GM23338 (cell line): ENCODE results near the gene WSCD2. TPM values are rescaled to one million over a fixed set of nuclear protein-coding genes. Genes with fewer than 3 reads are reported as not detected.

Source experiments
- ATAC-seq: fragments of 200-7000 bp; cut with Tn5 transposase; 3 replicates; pipeline ENCODE4 v1.9.1; 2020
- DNase-seq: peaks from one replicate; pipeline ENCODE4 v3.0.0-alpha.2; 2015; ENCODE audit warnings: low spot score
- H2AFZ ChIP-seq: fragments of 200-600 bp; sonication (generic); 2 replicates; pipeline ENCODE4 v1.8.0; 2016; ENCODE audit warnings: antibody characterized with exemption, mild to moderate bottlenecking, moderate library complexity
- H3F3A ChIP-seq: fragments of 200-600 bp; sonication (generic); replicated peaks from 2 replicates; pipeline ENCODE4 v1.8.0; 2017; ENCODE audit warnings: antibody characterized with exemption, mixed run types, low read depth
- H3K27ac ChIP-seq: fragments of 200-600 bp; sonication (generic); 2 replicates; pipeline ENCODE4 v1.6.1; 2016; ENCODE audit warnings: low read depth
- H3K27me3 ChIP-seq: fragments of 200-600 bp; sonication (generic); 2 replicates; pipeline ENCODE4 v1.8.0; 2016; ENCODE audit warnings: mild to moderate bottlenecking, mixed run types, moderate library complexity; ENCODE audit not compliant: insufficient read depth
- H3K36me3 ChIP-seq: fragments of 200-600 bp; sonication (generic); 2 replicates; pipeline ENCODE4 v1.8.0; 2016; ENCODE audit warnings: mild to moderate bottlenecking; ENCODE audit not compliant: insufficient read depth
- H3K4me1 ChIP-seq: fragments of 200-600 bp; sonication (generic); 2 replicates; pipeline ENCODE4 v1.8.0; 2016; ENCODE audit warnings: mild to moderate bottlenecking, moderate library complexity; ENCODE audit not compliant: insufficient read depth
- H3K4me2 ChIP-seq: fragments of 200-600 bp; sonication (generic); 2 replicates; pipeline ENCODE4 v1.7.1; 2017; ENCODE audit warnings: mixed run types
- H3K4me3 ChIP-seq: fragments of 200-600 bp; sonication (generic); 2 replicates; pipeline ENCODE4 v1.6.1; 2016; ENCODE audit warnings: mixed run types
- H3K79me2 ChIP-seq: fragments of 200-600 bp; sonication (generic); replicated peaks from 2 replicates; pipeline ENCODE4 v1.8.0; 2017; ENCODE audit warnings: mild to moderate bottlenecking; ENCODE audit not compliant: insufficient read depth
- H3K9me2 ChIP-seq: fragments of 200-600 bp; sonication (generic); 2 replicates; pipeline ENCODE4 v1.8.0; 2017; ENCODE audit not compliant: insufficient read depth
- H4K20me1 ChIP-seq: fragments of 200-600 bp; sonication (generic); replicated peaks from 2 replicates; pipeline ENCODE4 v1.8.0; 2017; ENCODE audit warnings: mild to moderate bottlenecking; ENCODE audit not compliant: insufficient read depth
- H3K27ac Mint-ChIP-seq: 2 replicates; pipeline ENCODE4 v1.8.0; 2020; ENCODE audit warnings: inconsistent platforms, mild to moderate bottlenecking, moderate library complexity, mixed read lengths
- H3K27me3 Mint-ChIP-seq: 3 replicates; pipeline ENCODE4 v1.8.0; 2022; ENCODE audit warnings: low read depth, mild to moderate bottlenecking, moderate library complexity, mixed read lengths, inconsistent platforms; ENCODE audit not compliant: insufficient read depth, poor library complexity
- H3K36me3 Mint-ChIP-seq: 3 replicates; pipeline ENCODE4 v1.8.0; 2021; ENCODE audit warnings: low read depth, mild to moderate bottlenecking, inconsistent platforms, moderate library complexity, mixed read lengths
- H3K4me1 Mint-ChIP-seq: 3 replicates; pipeline ENCODE4 v1.8.0; 2020; ENCODE audit warnings: mild to moderate bottlenecking, inconsistent platforms, mixed read lengths
- H3K4me3 Mint-ChIP-seq: 3 replicates; pipeline ENCODE4 v1.8.0; 2021; ENCODE audit warnings: moderate library complexity, mild to moderate bottlenecking, inconsistent platforms, mixed read lengths
- H3K9me3 Mint-ChIP-seq: 3 replicates; pipeline ENCODE4 v1.8.0; 2020; ENCODE audit warnings: moderate library complexity, mild to moderate bottlenecking, inconsistent platforms, mixed read lengths
- CREB1 ChIP-seq: fragments of 250-450 bp; sonication (Bioruptor Pico); IDR thresholded peaks from 2 replicates; pipeline ENCODE4 v1.5.0; 2020; ENCODE audit warnings: low read depth, mild to moderate bottlenecking, moderate library complexity
- ETS1 ChIP-seq: IDR thresholded peaks from 2 replicates; pipeline ENCODE4 v1.6.1; 2016; ENCODE audit warnings: antibody characterized with exemption
- EZH2 ChIP-seq: fragments of 200-600 bp; sonication (generic); IDR thresholded peaks from one replicate; pipeline ENCODE4 v1.8.0; 2017; ENCODE audit warnings: antibody characterized with exemption, mild to moderate bottlenecking, low read depth; ENCODE audit not compliant: unreplicated experiment
- EZH2phosphoT487 ChIP-seq: fragments of 200-600 bp; sonication (generic); IDR thresholded peaks from one replicate; pipeline ENCODE4 v1.8.1; 2018; ENCODE audit warnings: antibody characterized with exemption; ENCODE audit not compliant: unreplicated experiment
- JUNB ChIP-seq: IDR thresholded peaks from one replicate; pipeline ENCODE4 v1.6.1; 2016; ENCODE audit warnings: antibody characterized with exemption; ENCODE audit not compliant: unreplicated experiment
- NANOG ChIP-seq: IDR thresholded peaks from 2 replicates; pipeline ENCODE4 v1.6.1; 2016; ENCODE audit warnings: antibody characterized with exemption, borderline replicate concordance
- POLR2AphosphoS5 ChIP-seq: IDR thresholded peaks from 2 replicates; pipeline ENCODE4 v1.6.1; 2016; ENCODE audit warnings: antibody characterized with exemption, low read depth
- REST ChIP-seq: IDR thresholded peaks from one replicate; pipeline ENCODE4 v1.6.1; 2018; ENCODE audit warnings: antibody characterized with exemption; ENCODE audit not compliant: unreplicated experiment
- STAT1 ChIP-seq: IDR thresholded peaks from one replicate; pipeline ENCODE4 v1.6.1; 2016; ENCODE audit warnings: antibody characterized with exemption; ENCODE audit not compliant: unreplicated experiment
- ZNF114 ChIP-seq: fragments of 250-450 bp; sonication (Bioruptor Pico); IDR thresholded peaks from 2 replicates; pipeline ENCODE4 v1.5.0; 2020; ENCODE audit warnings: mild to moderate bottlenecking, moderate library complexity
- ZNF331 ChIP-seq: fragments of 250-450 bp; sonication (Bioruptor Pico); IDR thresholded peaks from 2 replicates; pipeline ENCODE4 v1.5.0; 2020; ENCODE audit warnings: low read depth, mild to moderate bottlenecking, moderate library complexity
- polyA plus RNA-seq: library from polyadenylated mRNA; unstranded; fragments of >200 nt; fragmentation: Nextera tagmentation; extraction: Ambion mirVana; gene quantifications from 2 replicates; pipeline ENCODE4 v1.2.1, GENCODE V29; 2016
- total RNA-seq: library from RNA; depleted of rRNA; stranded (reverse); fragments of >200 nt; shearing (Covaris generic); gene quantifications from 2 replicates; pipeline ENCODE4 v1.2.3, GENCODE V29; 2014
- TF ChIP-seq, protein P1 (sequence below), 2 experiments: fragments of 200-600 bp in 1 of 2; sonication (generic) in 1 of 2; conservative IDR thresholded peaks; 2 replicates each; pipeline versions ENCODE4 v1.5.1 to v1.6.1; 2016 to 2017; ENCODE audit warnings: antibody characterized with exemption in 2 of 2, low read depth in 2 of 2, mild to moderate bottlenecking in 2 of 2, moderate library complexity in 1 of 2
- TF ChIP-seq, protein P2 (sequence below): fragments of 250-450 bp; sonication (Bioruptor Pico); IDR thresholded peaks from 2 replicates; pipeline ENCODE4 v1.5.0; 2020; ENCODE audit warnings: mild to moderate bottlenecking, moderate library complexity

The WSCD2 gene
- total and polyA plus RNA-seq, 2 experiments from 2014 or later = 0.66 to 3.1 TPM

- ATAC-seq = no peak
Observed at GRCh38 chr12:108228746-108229145, 99.7 kb downstream of the WSCD2 start.

More at GRCh38 chr12:108228746-108229145, 99.7 kb downstream of the WSCD2 start:
- Histone ChIP-seq H3K9me2 (no peaks in the 10 kb centered on the region), H3K4me2 (no peak overlapping the region), H2AFZ (no peak overlapping the region), H3K4me3 (no peak overlapping the region), H3K36me3 (no peaks in the 10 kb centered on the region), H3K27ac (no peak overlapping the region), H3K4me1 (no peaks in the 10 kb centered on the region; the same call in 1 of the 2 replicates), H4K20me1 (no peaks in the 10 kb centered on the region), H3K27me3 (no peaks in the 10 kb centered on the region), H3F3A (no peaks in the 10 kb centered on the region), H3K79me2 (no peaks in the 10 kb centered on the region)
- H3K4me3 Mint-ChIP-seq = no peak overlapping the region
- no peak overlapping the region for H3K27ac Mint-ChIP-seq
- H3K36me3 Mint-ChIP-seq = no peaks in the 10 kb centered on the region; the same call in 2 of the 3 replicates
- H3K9me3 Mint-ChIP-seq = no peaks in the 10 kb centered on the region
- peaks cover 12% of the 10 kb centered on the region for H3K4me1 Mint-ChIP-seq
- peaks cover 3% of the 10 kb centered on the region for H3K27me3 Mint-ChIP-seq
- no peak for TF ChIP-seq STAT1
- TF ChIP-seq JUNB = no peak
- no peak for TF ChIP-seq CREB1
- no peak for TF ChIP-seq EZH2phosphoT487
- TF ChIP-seq REST = no peak
- no peak for TF ChIP-seq EZH2
- no peak for TF ChIP-seq ETS1
- TF ChIP-seq NANOG = no peak
- no peak for TF ChIP-seq POLR2AphosphoS5
- TF ChIP-seq ZNF331 (CRISPR knock-in tag) = no peak
- TF ChIP-seq, protein P1, sequence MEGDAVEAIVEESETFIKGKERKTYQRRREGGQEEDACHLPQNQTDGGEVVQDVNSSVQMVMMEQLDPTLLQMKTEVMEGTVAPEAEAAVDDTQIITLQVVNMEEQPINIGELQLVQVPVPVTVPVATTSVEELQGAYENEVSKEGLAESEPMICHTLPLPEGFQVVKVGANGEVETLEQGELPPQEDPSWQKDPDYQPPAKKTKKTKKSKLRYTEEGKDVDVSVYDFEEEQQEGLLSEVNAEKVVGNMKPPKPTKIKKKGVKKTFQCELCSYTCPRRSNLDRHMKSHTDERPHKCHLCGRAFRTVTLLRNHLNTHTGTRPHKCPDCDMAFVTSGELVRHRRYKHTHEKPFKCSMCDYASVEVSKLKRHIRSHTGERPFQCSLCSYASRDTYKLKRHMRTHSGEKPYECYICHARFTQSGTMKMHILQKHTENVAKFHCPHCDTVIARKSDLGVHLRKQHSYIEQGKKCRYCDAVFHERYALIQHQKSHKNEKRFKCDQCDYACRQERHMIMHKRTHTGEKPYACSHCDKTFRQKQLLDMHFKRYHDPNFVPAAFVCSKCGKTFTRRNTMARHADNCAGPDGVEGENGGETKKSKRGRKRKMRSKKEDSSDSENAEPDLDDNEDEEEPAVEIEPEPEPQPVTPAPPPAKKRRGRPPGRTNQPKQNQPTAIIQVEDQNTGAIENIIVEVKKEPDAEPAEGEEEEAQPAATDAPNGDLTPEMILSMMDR (conservative IDR thresholded peaks at IDR 0.05; ENCODE audit: low read depth in 2 of 2) = no peak
- TF ChIP-seq, protein P2, sequence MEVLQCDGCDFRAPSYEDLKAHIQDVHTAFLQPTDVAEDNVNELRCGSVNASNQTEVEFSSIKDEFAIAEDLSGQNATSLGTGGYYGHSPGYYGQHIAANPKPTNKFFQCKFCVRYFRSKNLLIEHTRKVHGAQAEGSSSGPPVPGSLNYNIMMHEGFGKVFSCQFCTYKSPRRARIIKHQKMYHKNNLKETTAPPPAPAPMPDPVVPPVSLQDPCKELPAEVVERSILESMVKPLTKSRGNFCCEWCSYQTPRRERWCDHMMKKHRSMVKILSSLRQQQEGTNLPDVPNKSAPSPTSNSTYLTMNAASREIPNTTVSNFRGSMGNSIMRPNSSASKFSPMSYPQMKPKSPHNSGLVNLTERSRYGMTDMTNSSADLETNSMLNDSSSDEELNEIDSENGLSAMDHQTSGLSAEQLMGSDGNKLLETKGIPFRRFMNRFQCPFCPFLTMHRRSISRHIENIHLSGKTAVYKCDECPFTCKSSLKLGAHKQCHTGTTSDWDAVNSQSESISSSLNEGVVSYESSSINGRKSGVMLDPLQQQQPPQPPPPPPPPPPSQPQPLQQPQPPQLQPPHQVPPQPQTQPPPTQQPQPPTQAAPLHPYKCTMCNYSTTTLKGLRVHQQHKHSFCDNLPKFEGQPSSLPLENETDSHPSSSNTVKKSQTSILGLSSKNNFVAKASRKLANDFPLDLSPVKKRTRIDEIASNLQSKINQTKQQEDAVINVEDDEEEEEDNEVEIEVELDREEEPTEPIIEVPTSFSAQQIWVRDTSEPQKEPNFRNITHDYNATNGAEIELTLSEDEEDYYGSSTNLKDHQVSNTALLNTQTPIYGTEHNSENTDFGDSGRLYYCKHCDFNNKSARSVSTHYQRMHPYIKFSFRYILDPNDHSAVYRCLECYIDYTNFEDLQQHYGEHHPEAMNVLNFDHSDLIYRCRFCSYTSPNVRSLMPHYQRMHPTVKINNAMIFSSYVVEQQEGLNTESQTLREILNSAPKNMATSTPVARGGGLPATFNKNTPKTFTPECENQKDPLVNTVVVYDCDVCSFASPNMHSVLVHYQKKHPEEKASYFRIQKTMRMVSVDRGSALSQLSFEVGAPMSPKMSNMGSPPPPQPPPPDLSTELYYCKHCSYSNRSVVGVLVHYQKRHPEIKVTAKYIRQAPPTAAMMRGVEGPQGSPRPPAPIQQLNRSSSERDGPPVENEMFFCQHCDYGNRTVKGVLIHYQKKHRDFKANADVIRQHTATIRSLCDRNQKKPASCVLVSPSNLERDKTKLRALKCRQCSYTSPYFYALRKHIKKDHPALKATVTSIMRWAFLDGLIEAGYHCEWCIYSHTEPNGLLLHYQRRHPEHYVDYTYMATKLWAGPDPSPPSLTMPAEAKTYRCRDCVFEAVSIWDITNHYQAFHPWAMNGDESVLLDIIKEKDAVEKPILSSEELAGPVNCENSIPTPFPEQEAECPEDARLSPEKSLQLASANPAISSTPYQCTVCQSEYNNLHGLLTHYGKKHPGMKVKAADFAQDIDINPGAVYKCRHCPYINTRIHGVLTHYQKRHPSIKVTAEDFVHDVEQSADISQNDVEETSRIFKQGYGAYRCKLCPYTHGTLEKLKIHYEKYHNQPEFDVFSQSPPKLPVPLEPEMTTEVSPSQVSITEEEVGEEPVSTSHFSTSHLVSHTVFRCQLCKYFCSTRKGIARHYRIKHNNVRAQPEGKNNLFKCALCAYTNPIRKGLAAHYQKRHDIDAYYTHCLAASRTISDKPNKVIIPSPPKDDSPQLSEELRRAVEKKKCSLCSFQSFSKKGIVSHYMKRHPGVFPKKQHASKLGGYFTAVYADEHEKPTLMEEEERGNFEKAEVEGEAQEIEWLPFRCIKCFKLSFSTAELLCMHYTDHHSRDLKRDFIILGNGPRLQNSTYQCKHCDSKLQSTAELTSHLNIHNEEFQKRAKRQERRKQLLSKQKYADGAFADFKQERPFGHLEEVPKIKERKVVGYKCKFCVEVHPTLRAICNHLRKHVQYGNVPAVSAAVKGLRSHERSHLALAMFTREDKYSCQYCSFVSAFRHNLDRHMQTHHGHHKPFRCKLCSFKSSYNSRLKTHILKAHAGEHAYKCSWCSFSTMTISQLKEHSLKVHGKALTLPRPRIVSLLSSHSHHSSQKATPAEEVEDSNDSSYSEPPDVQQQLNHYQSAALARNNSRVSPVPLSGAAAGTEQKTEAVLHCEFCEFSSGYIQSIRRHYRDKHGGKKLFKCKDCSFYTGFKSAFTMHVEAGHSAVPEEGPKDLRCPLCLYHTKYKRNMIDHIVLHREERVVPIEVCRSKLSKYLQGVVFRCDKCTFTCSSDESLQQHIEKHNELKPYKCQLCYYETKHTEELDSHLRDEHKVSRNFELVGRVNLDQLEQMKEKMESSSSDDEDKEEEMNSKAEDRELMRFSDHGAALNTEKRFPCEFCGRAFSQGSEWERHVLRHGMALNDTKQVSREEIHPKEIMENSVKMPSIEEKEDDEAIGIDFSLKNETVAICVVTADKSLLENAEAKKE (CRISPR knock-in tag) = no peak
- no peak for TF ChIP-seq ZNF114 (CRISPR knock-in tag)
- DNase-seq = no peak
